DOHH2 (cell line): ENCODE data around the gene KRT17.

Source experiments
- EZH2phosphoT487 ChIP-seq: fragments of 200-600 bp; sonication (generic); IDR thresholded peaks from 2 replicates; pipeline ENCODE4 v1.6.1; 2017; ENCODE audit warnings: borderline replicate concordance, mild to moderate bottlenecking, antibody characterized with exemption, low read length, moderate library complexity, mixed read lengths
- TF ChIP-seq, protein P1 (sequence below): fragments of 200-600 bp; sonication (generic); IDR thresholded peaks from one replicate; pipeline ENCODE4 v1.5.1; 2014; ENCODE audit warnings: antibody characterized with exemption, mild to moderate bottlenecking, low read depth, low read length; ENCODE audit not compliant: poor library complexity, severe bottlenecking

DNA sequence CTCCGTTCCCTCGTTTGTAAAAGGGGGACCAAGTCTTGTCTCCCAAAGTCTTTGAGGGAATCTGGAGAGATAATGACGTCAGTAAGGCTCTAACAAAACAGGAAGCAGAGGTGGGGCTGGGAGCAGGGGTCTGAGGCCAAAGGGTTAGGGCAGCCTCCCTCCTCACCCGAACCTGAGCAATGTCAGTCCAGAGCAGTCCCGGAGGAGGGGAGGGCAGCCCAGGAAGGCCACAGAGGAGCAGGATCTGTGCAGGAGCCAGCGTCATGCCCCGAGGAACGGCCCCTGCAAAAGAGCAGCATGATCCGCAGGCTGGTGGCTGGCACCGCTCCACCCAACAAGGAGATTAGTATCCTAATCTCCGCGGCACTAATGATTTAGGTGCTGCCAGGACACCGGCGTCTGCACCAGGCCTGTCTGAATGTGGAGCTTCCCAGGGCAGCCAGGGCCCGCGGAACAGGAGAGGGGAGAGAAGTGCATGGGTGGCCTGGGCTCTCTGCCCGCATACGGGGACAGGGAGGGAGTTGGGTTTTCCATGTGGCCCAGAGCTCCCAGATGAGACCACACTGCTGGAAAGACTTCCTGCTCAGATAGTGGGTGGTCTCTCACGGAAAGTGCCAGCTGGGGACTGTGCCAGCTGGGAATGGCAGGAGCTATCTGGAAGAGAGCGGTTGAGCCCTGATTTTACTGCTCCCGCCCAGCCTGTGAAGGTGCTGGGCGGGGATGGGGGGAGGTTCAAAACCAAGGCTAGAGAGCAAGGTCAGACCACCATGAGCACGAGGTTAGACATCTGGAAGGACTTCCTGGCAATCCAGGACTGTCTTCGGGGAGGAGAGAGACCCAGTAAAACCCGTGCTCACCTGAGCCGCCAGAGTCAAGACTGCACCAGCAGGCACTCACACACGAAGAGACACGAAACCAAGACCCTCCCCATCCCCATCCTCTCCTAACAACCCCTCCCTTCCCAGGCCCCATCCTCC lies 11.0 kb upstream of the KRT17 start:
- TF ChIP-seq, protein P1, sequence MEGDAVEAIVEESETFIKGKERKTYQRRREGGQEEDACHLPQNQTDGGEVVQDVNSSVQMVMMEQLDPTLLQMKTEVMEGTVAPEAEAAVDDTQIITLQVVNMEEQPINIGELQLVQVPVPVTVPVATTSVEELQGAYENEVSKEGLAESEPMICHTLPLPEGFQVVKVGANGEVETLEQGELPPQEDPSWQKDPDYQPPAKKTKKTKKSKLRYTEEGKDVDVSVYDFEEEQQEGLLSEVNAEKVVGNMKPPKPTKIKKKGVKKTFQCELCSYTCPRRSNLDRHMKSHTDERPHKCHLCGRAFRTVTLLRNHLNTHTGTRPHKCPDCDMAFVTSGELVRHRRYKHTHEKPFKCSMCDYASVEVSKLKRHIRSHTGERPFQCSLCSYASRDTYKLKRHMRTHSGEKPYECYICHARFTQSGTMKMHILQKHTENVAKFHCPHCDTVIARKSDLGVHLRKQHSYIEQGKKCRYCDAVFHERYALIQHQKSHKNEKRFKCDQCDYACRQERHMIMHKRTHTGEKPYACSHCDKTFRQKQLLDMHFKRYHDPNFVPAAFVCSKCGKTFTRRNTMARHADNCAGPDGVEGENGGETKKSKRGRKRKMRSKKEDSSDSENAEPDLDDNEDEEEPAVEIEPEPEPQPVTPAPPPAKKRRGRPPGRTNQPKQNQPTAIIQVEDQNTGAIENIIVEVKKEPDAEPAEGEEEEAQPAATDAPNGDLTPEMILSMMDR = no peak
- TF ChIP-seq EZH2phosphoT487 = no peak
